Stimulated activated naive CD8-positive, alpha-beta T cell treated with anti-CD3 and anti-CD28 coated beads, Interleukin-15, Interleukin-2, amounts not matched to agents 100 ng/mL and 50 ng/mL, for 24 hours (primary cell): ENCODE results near the gene CPM.

Source experiments
- H3K27ac Mint-ChIP-seq: one replicate; pipeline ENCODE4 v1.8.0; 2021; ENCODE audit warnings: mild to moderate bottlenecking, mixed read lengths
- H3K27me3 Mint-ChIP-seq: one replicate; pipeline ENCODE4 v1.8.0; 2021; ENCODE audit warnings: mixed read lengths
- H3K36me3 Mint-ChIP-seq: one replicate; pipeline ENCODE4 v1.8.0; 2021; ENCODE audit warnings: low read depth, mixed read lengths
- H3K4me1 Mint-ChIP-seq: one replicate; pipeline ENCODE4 v1.8.0; 2021; ENCODE audit warnings: low read depth, mixed read lengths
- H3K4me3 Mint-ChIP-seq: one replicate; pipeline ENCODE4 v1.8.0; 2021; ENCODE audit warnings: mild to moderate bottlenecking, mixed read lengths
- H3K9me3 Mint-ChIP-seq: one replicate; pipeline ENCODE4 v1.8.0; 2021; ENCODE audit warnings: mixed read lengths

The CPM gene

DNA sequence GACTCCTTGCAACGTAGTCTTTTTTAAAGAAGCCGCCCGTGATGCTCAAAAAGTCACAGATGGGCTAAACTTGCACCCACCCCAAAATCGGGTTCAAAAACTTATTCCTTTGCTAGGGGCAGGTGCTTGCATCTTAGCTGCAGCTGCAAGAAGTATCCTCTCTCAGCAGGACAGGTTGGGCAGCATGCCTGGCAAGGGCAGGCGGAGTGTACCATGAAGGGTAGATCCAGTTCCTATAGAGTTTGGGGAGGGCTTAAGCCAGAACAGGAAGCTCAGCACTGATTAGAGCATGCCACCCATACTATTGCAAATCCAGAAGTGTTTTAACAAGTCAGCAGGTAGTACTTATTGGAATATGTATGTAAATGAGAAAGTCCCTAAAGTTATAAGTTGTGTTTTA, 48.7 kb downstream of the CPM start:
- Mint-ChIP-seq H3K9me3 (peaks cover 4% of the 10 kb centered on the region), H3K36me3 (peaks cover 19% of the 10 kb centered on the region), H3K27me3 (no peaks in the 10 kb centered on the region), H3K4me1 (peaks cover 15% of the 10 kb centered on the region), H3K4me3 (no peak overlapping the region), H3K27ac (no peak overlapping the region)

GRCh38 chr12:68883151-68883550, 49.8 kb downstream of the CPM start:
- H3K36me3 Mint-ChIP-seq, result peaks cover 19% of the 10 kb centered on the region
- no peak overlapping the region for H3K27ac Mint-ChIP-seq
- peaks cover 4% of the 10 kb centered on the region for H3K9me3 Mint-ChIP-seq
- H3K4me3 Mint-ChIP-seq, result no peak overlapping the region
- peaks cover 6% of the 10 kb centered on the region for H3K4me1 Mint-ChIP-seq
- H3K27me3 Mint-ChIP-seq, result no peaks in the 10 kb centered on the region

- peaks cover 19% of the 10 kb centered on the region for H3K36me3 Mint-ChIP-seq
- no peaks in the 10 kb centered on the region for H3K27me3 Mint-ChIP-seq
- no peak overlapping the region for H3K27ac Mint-ChIP-seq
- H3K4me3 Mint-ChIP-seq, result no peak overlapping the region
- H3K4me1 Mint-ChIP-seq, result no peaks in the 10 kb centered on the region
- H3K9me3 Mint-ChIP-seq, result peaks cover 4% of the 10 kb centered on the region
Measured at GRCh38 chr12:68882251-68882964, 50.6 kb downstream of the CPM start.

- peaks cover 19% of the 10 kb centered on the region for H3K36me3 Mint-ChIP-seq
- peaks cover 4% of the 10 kb centered on the region for H3K9me3 Mint-ChIP-seq
- no peak overlapping the region for H3K27ac Mint-ChIP-seq
- H3K4me1 Mint-ChIP-seq, result no peaks in the 10 kb centered on the region
- H3K27me3 Mint-ChIP-seq, result no peaks in the 10 kb centered on the region
- H3K4me3 Mint-ChIP-seq, result no peak overlapping the region
Measured at GRCh38 chr12:68880660-68881325, 52.2 kb downstream of the CPM start.

GRCh38 chr12:68878846-68879245, 54.1 kb downstream of the CPM start:
- H3K4me3 Mint-ChIP-seq, result no peak overlapping the region
- no peaks in the 10 kb centered on the region for H3K4me1 Mint-ChIP-seq

DNA sequence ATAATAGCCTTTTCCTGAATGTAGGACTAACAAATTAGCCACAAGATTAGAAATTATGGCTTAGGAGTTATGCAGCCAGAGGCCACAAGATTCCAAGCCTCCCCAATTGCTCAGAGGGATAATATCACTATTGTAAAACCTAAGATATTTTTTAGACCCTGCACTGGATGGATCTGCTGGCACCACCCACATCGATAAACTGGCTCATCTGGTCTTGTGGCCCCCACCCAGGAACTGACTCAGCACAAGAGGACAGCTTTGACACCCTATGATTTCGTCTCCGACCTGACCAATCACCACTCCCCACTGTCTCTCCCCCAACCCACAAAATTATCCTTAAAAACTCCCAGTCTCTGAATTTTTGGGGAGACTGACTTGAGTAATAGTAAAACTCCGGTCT, 54.7 kb downstream of the CPM start:
- no peaks in the 10 kb centered on the region for H3K27me3 Mint-ChIP-seq
- no peak overlapping the region for H3K4me3 Mint-ChIP-seq
- no peaks in the 10 kb centered on the region for H3K4me1 Mint-ChIP-seq
- peaks cover 13% of the 10 kb centered on the region for H3K36me3 Mint-ChIP-seq
- no peak overlapping the region for H3K27ac Mint-ChIP-seq
- peaks cover 4% of the 10 kb centered on the region for H3K9me3 Mint-ChIP-seq

More at GRCh38 chr12:68878846-68879245, 54.1 kb downstream of the CPM start:
- Mint-ChIP-seq H3K36me3 (peaks cover 13% of the 10 kb centered on the region), H3K27ac (no peak overlapping the region), H3K27me3 (no peaks in the 10 kb centered on the region), H3K9me3 (peaks cover 4% of the 10 kb centered on the region)

DNA sequence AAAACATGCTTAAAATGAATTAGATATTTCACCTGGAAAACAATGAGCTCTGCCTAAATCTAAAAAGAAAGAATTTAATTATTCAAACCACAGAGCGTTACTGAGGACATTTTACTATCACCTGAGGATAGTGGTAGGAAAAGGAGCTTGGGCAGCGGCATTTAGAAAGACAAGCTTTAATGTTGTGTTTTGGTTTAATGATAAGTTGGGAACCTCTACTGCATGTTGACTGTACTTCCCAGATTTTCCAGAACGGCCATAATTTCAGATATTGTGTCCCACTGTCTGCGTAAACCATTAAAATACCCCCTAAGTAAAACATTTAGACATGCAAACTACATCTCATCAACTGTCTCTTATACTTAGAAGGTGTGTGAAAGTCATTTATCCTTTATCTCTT, 55.4 kb downstream of the CPM start:
- peaks cover 9% of the 10 kb centered on the region for H3K36me3 Mint-ChIP-seq
- H3K9me3 Mint-ChIP-seq, result peaks cover 4% of the 10 kb centered on the region
- H3K27ac Mint-ChIP-seq, result no peak overlapping the region
- no peaks in the 10 kb centered on the region for H3K27me3 Mint-ChIP-seq
- H3K4me1 Mint-ChIP-seq, result no peaks in the 10 kb centered on the region
- H3K4me3 Mint-ChIP-seq, result no peak overlapping the region

DNA sequence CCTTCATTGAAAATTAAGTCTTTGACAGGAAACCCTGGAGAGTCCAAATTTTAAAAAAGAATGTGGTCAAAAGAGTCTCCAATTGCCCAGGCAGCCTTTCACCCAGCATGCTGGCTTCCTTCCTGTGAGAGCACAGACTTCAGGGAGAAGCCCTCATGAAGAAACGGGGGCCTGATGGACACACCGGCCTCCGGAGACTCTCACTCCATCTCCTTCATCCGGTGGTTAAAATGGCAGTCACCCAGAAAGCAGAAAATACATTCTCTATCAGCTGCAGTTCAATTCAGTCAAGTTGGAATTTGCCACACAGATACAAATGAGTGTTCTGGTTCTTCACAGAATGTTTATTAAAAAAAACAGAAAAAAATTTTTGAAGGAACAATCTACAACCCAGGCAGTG, 56.5 kb downstream of the CPM start:
- Mint-ChIP-seq H3K4me1 (no peaks in the 10 kb centered on the region), H3K27ac (no peak overlapping the region), H3K27me3 (no peaks in the 10 kb centered on the region), H3K36me3 (peaks cover 3% of the 10 kb centered on the region), H3K4me3 (no peak overlapping the region), H3K9me3 (no peaks in the 10 kb centered on the region)

GRCh38 chr12:68873316-68873715, 59.7 kb downstream of the CPM start:
- Mint-ChIP-seq H3K4me3 (no peak overlapping the region), H3K9me3 (no peaks in the 10 kb centered on the region), H3K4me1 (no peaks in the 10 kb centered on the region), H3K36me3 (peaks cover 10% of the 10 kb centered on the region), H3K27me3 (no peaks in the 10 kb centered on the region), H3K27ac (no peak overlapping the region)

GRCh38 chr12:68871921-68872320, 61.0 kb downstream of the CPM start:
- no peak overlapping the region for H3K4me3 Mint-ChIP-seq
- peaks cover 10% of the 10 kb centered on the region for H3K36me3 Mint-ChIP-seq
- H3K9me3 Mint-ChIP-seq, result no peaks in the 10 kb centered on the region
- no peaks in the 10 kb centered on the region for H3K4me1 Mint-ChIP-seq
- no peak overlapping the region for H3K27ac Mint-ChIP-seq
- H3K27me3 Mint-ChIP-seq, result no peaks in the 10 kb centered on the region

- H3K4me3 Mint-ChIP-seq, result no peak overlapping the region
- H3K27ac Mint-ChIP-seq, result no peak overlapping the region
- H3K9me3 Mint-ChIP-seq, result no peaks in the 10 kb centered on the region
Measured at GRCh38 chr12:68871396-68871795, 61.6 kb downstream of the CPM start.

GRCh38 chr12:68870443-68870842, 62.5 kb downstream of the CPM start:
- peaks cover 2% of the 10 kb centered on the region for H3K4me1 Mint-ChIP-seq
- no peaks in the 10 kb centered on the region for H3K27me3 Mint-ChIP-seq
- peaks cover 10% of the 10 kb centered on the region for H3K36me3 Mint-ChIP-seq
- no peak overlapping the region for H3K4me3 Mint-ChIP-seq
- no peaks in the 10 kb centered on the region for H3K9me3 Mint-ChIP-seq
- no peak overlapping the region for H3K27ac Mint-ChIP-seq

More at GRCh38 chr12:68871396-68871795, 61.6 kb downstream of the CPM start:
- no peaks in the 10 kb centered on the region for H3K4me1 Mint-ChIP-seq
- peaks cover 10% of the 10 kb centered on the region for H3K36me3 Mint-ChIP-seq
- no peaks in the 10 kb centered on the region for H3K27me3 Mint-ChIP-seq

DNA sequence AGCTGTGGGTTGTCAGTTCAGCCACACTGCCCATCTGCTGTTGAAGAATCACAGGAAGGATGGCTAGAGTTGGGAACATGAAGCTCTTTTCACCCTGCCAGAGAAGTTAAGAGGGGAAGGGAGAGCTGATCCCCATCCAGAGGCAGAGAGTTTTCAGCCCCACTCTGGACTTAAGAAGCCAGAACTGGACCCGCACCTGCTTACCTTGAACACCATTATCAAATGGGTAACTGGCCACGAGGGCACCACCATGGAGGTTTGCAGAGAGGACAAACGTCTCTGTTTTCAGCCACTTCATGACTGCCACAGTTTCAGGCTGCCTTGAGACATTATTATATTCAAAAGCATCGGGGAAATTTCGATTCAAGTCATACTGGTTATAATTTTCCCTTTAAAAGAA, 63.0 kb downstream of the CPM start:
- Mint-ChIP-seq H3K27me3 (no peaks in the 10 kb centered on the region), H3K4me1 (peaks cover 4% of the 10 kb centered on the region), H3K36me3 (peaks cover 10% of the 10 kb centered on the region), H3K27ac (no peak overlapping the region), H3K4me3 (no peak overlapping the region), H3K9me3 (no peaks in the 10 kb centered on the region)

GRCh38 chr12:68868043-68868790, 64.8 kb downstream of the CPM start:
- H3K27ac Mint-ChIP-seq, result no peak overlapping the region
- H3K27me3 Mint-ChIP-seq, result no peaks in the 10 kb centered on the region
- peaks cover 4% of the 10 kb centered on the region for H3K4me1 Mint-ChIP-seq
- no peaks in the 10 kb centered on the region for H3K9me3 Mint-ChIP-seq
- peaks cover 7% of the 10 kb centered on the region for H3K36me3 Mint-ChIP-seq
- H3K4me3 Mint-ChIP-seq, result no peak overlapping the region

DNA sequence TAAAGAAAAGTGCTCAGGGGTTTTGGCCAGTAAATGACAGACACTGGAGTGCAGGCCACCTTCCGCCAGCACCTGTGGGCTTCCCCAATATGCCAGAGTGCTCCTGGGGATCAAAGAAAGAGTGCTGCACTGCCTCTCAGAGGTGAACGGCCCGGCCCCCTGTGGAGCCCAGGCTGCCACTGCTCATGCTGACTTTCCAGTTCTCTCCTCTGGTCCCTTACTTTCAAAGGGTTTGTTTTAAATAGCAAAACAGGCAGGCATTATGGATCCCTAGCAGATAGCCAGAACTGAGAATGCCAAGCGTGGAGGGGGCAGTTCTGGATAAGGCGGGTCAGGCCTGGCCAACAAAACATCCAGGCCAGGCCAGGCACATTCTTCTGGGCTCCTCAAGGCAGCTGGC, 65.4 kb downstream of the CPM start:
- Mint-ChIP-seq H3K27me3 (no peaks in the 10 kb centered on the region), H3K27ac (no peak overlapping the region), H3K4me1 (peaks cover 4% of the 10 kb centered on the region), H3K4me3 (no peak overlapping the region), H3K36me3 (peaks cover 7% of the 10 kb centered on the region), H3K9me3 (no peaks in the 10 kb centered on the region)
